HG02610 (cell line): ENCODE measurements around the gene FOXE3.
A peak's percentile ranks its signal among the peaks of the same experiment; 100 is the strongest.

Source experiments
- ATAC-seq: cut with Tn5 transposase; IDR thresholded peaks from one replicate; pipeline ENCODE4 v1.9.1; 2021; ENCODE audit warnings: mild to moderate bottlenecking, moderate library complexity; ENCODE audit not compliant: unreplicated experiment

The FOXE3 gene

GRCh38 chr1:47434051-47434842 is 18.2 kb downstream of the FOXE3 start:
- ATAC-seq: no peak

GRCh38 chr1:47435506-47436303 is 19.6 kb downstream of the FOXE3 start:
- ATAC-seq: no peak

- ATAC-seq: peak; percentile 37
Observed at GRCh38 chr1:47436304-47436978, 20.4 kb downstream of the FOXE3 start.

- peak; percentile 12 for ATAC-seq
Observed at GRCh38 chr1:47436979-47437446, 20.9 kb downstream of the FOXE3 start.

- ATAC-seq: peak; percentile 82
Observed at GRCh38 chr1:47437447-47438164, 21.5 kb downstream of the FOXE3 start, which contains the start of gene FOXD2. Gene FOXD2 (plus strand): TSS chr1:47438044. CDS start chr1:47438136, 92 bp downstream.

- ATAC-seq: no peak
Observed at GRCh38 chr1:47438165-47439016, 22.3 kb downstream of the FOXE3 start.

- no peak for ATAC-seq
Observed at GRCh38 chr1:47439017-47439818, 23.1 kb downstream of the FOXE3 start.

GRCh38 chr1:47439819-47440598 is 23.9 kb downstream of the FOXE3 start:
- no peak for ATAC-seq

GRCh38 chr1:47440599-47441081 is 24.6 kb downstream of the FOXE3 start:
- ATAC-seq: no peak

- ATAC-seq: no peak
Observed at GRCh38 chr1:47441450-47442106, 25.5 kb downstream of the FOXE3 start.

GRCh38 chr1:47442202-47442601 is 26.1 kb downstream of the FOXE3 start:
- no peak for ATAC-seq

GRCh38 chr1:47442842-47443529 is 26.9 kb downstream of the FOXE3 start:
- no peak for ATAC-seq

GRCh38 chr1:47443530-47444296 is 27.6 kb downstream of the FOXE3 start:
- ATAC-seq: no peak

GRCh38 chr1:47444297-47444561 is 28.1 kb downstream of the FOXE3 start:
- ATAC-seq: no peak

- ATAC-seq: no peak
Observed at GRCh38 chr1:47444562-47445465, 28.7 kb downstream of the FOXE3 start.
